SU-DHL-6 (cell line): ENCODE results near the gene ASB18.

Experiments used
- H2AFZ ChIP-seq: fragments of 200-600 bp; sonication (generic); 2 replicates; pipeline ENCODE4 v1.6.1; 2014; ENCODE audit warnings: low read depth, mild to moderate bottlenecking, moderate library complexity, mixed read lengths, antibody characterized with exemption, low read length; ENCODE audit not compliant: severe bottlenecking
- H3F3A ChIP-seq: fragments of 200-600 bp; shearing (Covaris generic); 2 replicates; pipeline ENCODE4 v1.6.0; 2016; ENCODE audit warnings: antibody characterized with exemption, mild to moderate bottlenecking; ENCODE audit not compliant: insufficient read depth
- H3K27ac ChIP-seq: fragments of 200-600 bp; sonication (generic); 2 replicates; pipeline ENCODE4 v1.5.1; 2016; ENCODE audit warnings: low read depth, mild to moderate bottlenecking, low read length, moderate library complexity, mixed read lengths
- H3K27me3 ChIP-seq: fragments of 200-600 bp; sonication (generic), shearing (Covaris generic); 2 replicates; pipeline ENCODE4 v1.6.0; 2014; ENCODE audit warnings: mild to moderate bottlenecking, low read length
- H3K36me3 ChIP-seq: fragments of 200-600 bp; sonication (generic); 2 replicates; pipeline ENCODE4 v1.6.1; 2014; ENCODE audit warnings: mild to moderate bottlenecking, low read length, mixed read lengths
- H3K4me2 ChIP-seq: fragments of 300-600, 200-600 bp; shearing (Covaris generic), sonication (generic); 2 replicates; pipeline ENCODE4 v1.6.0; 2014; ENCODE audit warnings: low read length, low read depth, mild to moderate bottlenecking; ENCODE audit not compliant: poor library complexity, severe bottlenecking
- H3K4me3 ChIP-seq: fragments of 200-600 bp; sonication (generic); 2 replicates; pipeline ENCODE4 v1.5.1; 2014; ENCODE audit warnings: antibody characterized with exemption, low read length, mild to moderate bottlenecking, mixed read lengths; ENCODE audit not compliant: insufficient read depth, poor library complexity, severe bottlenecking
- H3K79me2 ChIP-seq: fragments of 200-600 bp; sonication (generic); 2 replicates; pipeline ENCODE4 v1.6.1; 2014; ENCODE audit warnings: mild to moderate bottlenecking, low read length, moderate library complexity; ENCODE audit not compliant: insufficient read depth
- H3K9ac ChIP-seq: fragments of 200-600 bp; sonication (generic); 2 replicates; pipeline ENCODE4 v1.7.0; 2014; ENCODE audit warnings: mild to moderate bottlenecking, low read length
- H3K9me2 ChIP-seq: fragments of 200-600 bp; sonication (generic); replicated peaks from 2 replicates; pipeline ENCODE4 v1.6.1; 2014; ENCODE audit warnings: low read length; ENCODE audit not compliant: insufficient read depth
- H3K9me3 ChIP-seq: fragments of 200-600 bp; sonication (generic); 2 replicates; pipeline ENCODE4 v1.6.1; 2014; ENCODE audit warnings: low read length, mixed read lengths; ENCODE audit not compliant: insufficient read depth
- H4K20me1 ChIP-seq: fragments of 200-600 bp; sonication (generic); 2 replicates; pipeline ENCODE4 v1.6.1; 2014; ENCODE audit warnings: low read depth, mild to moderate bottlenecking, antibody characterized with exemption, low read length, moderate library complexity, mixed read lengths
- EZH2phosphoT487 ChIP-seq: fragments of 200-600 bp; sonication (generic), shearing (Covaris generic); conservative IDR thresholded peaks from 2 replicates; pipeline ENCODE4 v1.6.1; 2018; ENCODE audit warnings: mild to moderate bottlenecking, antibody characterized with exemption, low read length, moderate library complexity, mixed read lengths
- TF ChIP-seq, protein P1 (sequence below): fragments of 200-600 bp; sonication (generic); IDR thresholded peaks from one replicate; pipeline ENCODE4 v1.5.1; 2017; ENCODE audit warnings: antibody characterized with exemption, mild to moderate bottlenecking, low read length, moderate library complexity; ENCODE audit not compliant: insufficient read depth, poor library complexity, severe bottlenecking

ASB18 gene

GRCh38 chr2:236161082-236161462 is 103.1 kb downstream of the ASB18 start:
- no peak overlapping the region for H3K27ac ChIP-seq
- no peak overlapping the region for H3K4me2 ChIP-seq
- no peaks in the 10 kb centered on the region for H3K9me2 ChIP-seq
- no peaks in the 10 kb centered on the region for H3F3A ChIP-seq
- no peak overlapping the region for H3K9ac ChIP-seq
- H3K4me3 ChIP-seq = no peak overlapping the region
- no peak overlapping the region for H2AFZ ChIP-seq
- H4K20me1 ChIP-seq = no peaks in the 10 kb centered on the region
- no peaks in the 10 kb centered on the region for H3K9me3 ChIP-seq
- TF ChIP-seq EZH2phosphoT487 = no peak
- TF ChIP-seq, protein P1, sequence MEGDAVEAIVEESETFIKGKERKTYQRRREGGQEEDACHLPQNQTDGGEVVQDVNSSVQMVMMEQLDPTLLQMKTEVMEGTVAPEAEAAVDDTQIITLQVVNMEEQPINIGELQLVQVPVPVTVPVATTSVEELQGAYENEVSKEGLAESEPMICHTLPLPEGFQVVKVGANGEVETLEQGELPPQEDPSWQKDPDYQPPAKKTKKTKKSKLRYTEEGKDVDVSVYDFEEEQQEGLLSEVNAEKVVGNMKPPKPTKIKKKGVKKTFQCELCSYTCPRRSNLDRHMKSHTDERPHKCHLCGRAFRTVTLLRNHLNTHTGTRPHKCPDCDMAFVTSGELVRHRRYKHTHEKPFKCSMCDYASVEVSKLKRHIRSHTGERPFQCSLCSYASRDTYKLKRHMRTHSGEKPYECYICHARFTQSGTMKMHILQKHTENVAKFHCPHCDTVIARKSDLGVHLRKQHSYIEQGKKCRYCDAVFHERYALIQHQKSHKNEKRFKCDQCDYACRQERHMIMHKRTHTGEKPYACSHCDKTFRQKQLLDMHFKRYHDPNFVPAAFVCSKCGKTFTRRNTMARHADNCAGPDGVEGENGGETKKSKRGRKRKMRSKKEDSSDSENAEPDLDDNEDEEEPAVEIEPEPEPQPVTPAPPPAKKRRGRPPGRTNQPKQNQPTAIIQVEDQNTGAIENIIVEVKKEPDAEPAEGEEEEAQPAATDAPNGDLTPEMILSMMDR = no peak
- no peaks in the 10 kb centered on the region for H3K36me3 ChIP-seq
- no peaks in the 10 kb centered on the region for H3K27me3 ChIP-seq
- no peaks in the 10 kb centered on the region for H3K79me2 ChIP-seq

DNA sequence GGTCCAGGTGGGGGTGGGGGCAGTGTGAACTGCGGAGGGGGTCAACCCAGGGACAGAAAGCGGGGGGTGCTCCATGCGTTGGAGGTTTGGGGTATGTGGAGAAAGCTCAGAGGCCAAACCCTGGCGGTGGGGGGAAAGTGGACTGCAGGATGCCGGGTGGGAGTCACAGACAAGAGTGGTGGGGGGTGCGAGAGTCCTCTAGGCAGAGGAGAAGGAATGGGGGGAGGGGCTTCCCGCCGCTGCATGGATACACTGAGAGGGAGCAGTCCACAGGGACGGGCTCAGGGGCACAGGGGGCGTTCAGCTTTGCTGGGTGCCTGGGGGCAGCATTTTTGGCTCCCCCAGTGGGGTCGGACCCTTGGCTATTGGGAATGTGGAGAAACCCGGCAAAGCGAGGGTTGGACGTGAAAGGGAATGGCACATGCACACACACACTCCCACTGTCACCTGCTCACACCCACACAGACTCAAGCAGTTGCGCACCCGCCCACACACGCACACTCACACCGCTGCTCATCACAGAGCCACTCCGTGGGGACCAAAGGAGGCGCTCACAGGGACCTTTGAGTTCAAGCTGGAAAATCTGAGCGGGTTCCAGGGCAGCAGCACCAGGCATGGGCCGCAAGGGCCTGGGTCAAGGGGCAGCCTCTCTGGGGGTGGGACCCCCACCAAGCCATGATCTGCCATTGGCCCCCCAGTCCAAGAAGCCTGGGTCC is 103.7 kb downstream of the ASB18 start:
- Histone ChIP-seq H3K9ac (no peak overlapping the region), H3K27ac (no peak overlapping the region), H3K4me3 (no peak overlapping the region), H3K79me2 (no peaks in the 10 kb centered on the region), H3K9me2 (no peaks in the 10 kb centered on the region), H3K4me2 (no peak overlapping the region), H3K36me3 (no peaks in the 10 kb centered on the region), H3K27me3 (no peaks in the 10 kb centered on the region), H3F3A (no peaks in the 10 kb centered on the region), H3K9me3 (no peaks in the 10 kb centered on the region), H2AFZ (no peak overlapping the region), H4K20me1 (no peaks in the 10 kb centered on the region)
- TF ChIP-seq, protein P1 = no peak

- no peaks in the 10 kb centered on the region for H4K20me1 ChIP-seq
- no peaks in the 10 kb centered on the region for H3K36me3 ChIP-seq
- no peaks in the 10 kb centered on the region for H3K27me3 ChIP-seq
- no peak overlapping the region for H3K4me3 ChIP-seq
- TF ChIP-seq EZH2phosphoT487 = no peak
- TF ChIP-seq, protein P1 = no peak
- H3K79me2 ChIP-seq = no peaks in the 10 kb centered on the region
- H3K27ac ChIP-seq = no peak overlapping the region
- H3K9me2 ChIP-seq = no peaks in the 10 kb centered on the region
- H2AFZ ChIP-seq = no peak overlapping the region
- H3K9ac ChIP-seq = no peak overlapping the region
- no peaks in the 10 kb centered on the region for H3K9me3 ChIP-seq
- H3K4me2 ChIP-seq = no peak overlapping the region
- H3F3A ChIP-seq = no peaks in the 10 kb centered on the region
Observed at GRCh38 chr2:236159778-236160170, 104.4 kb downstream of the ASB18 start.
